Ovary (tissue), 3 donors: Measurements from ENCODE around the gene CCNL1.

Experiments used
- CTCF ChIP-seq, 3 donors: fragments of 450-650 bp in 2 of 3; fragments of 200-600 bp in 1 of 3; IDR thresholded peaks; one replicate each; pipeline versions ENCODE4 v1.5.1 to v1.8.0; 2016 to 2022; ENCODE audit warnings: antibody characterized with exemption in 3 of 3, mild to moderate bottlenecking in 1 of 3
- EP300 ChIP-seq: sonication (generic); formaldehyde crosslinking; IDR thresholded peaks from one replicate; pipeline ENCODE4 v1.6.1; 2017; ENCODE audit warnings: antibody characterized with exemption
- POLR2A ChIP-seq: fragments of 450-650 bp; IDR thresholded peaks from one replicate; pipeline ENCODE4 v1.6.1; 2017; ENCODE audit warnings: antibody characterized with exemption, mild to moderate bottlenecking, moderate library complexity
- donor health status: DM: no; HTN: no; CAD: no.

- no peak for TF ChIP-seq CTCF (IDR thresholded peaks at IDR 0.05)
- TF ChIP-seq POLR2A = no peak
- TF ChIP-seq EP300 = no peak
These were observed 11.6 kb downstream of the CCNL1 start for GRCh38 chr3:157148196-157148889.
